Measurements from ENCODE around the gene ADCYAP1R1.

Gene ADCYAP1R1

DNA sequence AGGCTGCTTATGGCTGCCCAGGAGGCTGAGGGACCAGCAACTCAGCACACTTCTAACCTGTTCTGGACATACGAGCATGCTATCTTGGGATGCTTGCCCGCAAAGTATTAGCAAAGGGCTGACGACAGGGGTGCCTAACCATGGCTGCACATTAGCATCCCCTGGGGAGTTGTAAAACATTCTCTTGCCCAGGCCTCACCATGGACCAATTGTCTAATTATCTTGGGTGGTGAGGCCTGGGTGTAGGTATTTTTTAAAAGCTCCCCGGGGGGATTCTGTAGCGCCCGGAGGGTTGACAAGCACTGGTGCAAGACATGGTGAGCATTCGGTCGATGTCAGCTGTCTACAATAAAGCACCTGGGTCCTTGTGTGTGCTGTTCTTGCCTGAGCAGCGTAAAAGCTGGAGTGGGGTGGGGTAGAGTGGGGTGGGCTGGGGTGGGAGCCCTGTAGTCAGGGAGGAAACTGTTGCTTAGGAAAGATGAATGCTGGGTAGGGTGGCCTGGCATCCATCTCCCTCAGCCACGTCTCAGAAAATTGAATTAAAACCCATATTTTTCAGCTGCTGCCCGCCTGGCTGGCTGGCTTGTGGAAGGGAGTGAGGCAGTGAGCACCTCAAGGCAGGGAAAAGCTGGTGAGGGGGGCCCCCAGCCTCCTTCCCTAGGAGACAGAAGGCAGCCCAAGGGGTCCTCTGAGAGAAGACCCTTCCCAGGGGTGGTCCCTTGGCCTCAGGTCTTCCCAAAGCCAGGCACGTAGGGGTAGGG, 2.9 kb upstream of the ADCYAP1R1 start:
- H3K4me1 ChIP-seq (ENCODE audit: control insufficient read depth, low read length): no peaks in the 10 kb centered on the region
- no peak overlapping the region for H3K4me2 ChIP-seq (ENCODE audit: low read length)
- H4K20me1 ChIP-seq (ENCODE audit: control insufficient read depth, insufficient read depth, low read depth, low read length): no peaks in the 10 kb centered on the region; the same call in 1 of the 2 replicates
- H3K9me2 ChIP-seq (replicated peaks; ENCODE audit: control insufficient read depth, low read length): no peaks in the 10 kb centered on the region
- no peaks in the 10 kb centered on the region for H3K27me3 ChIP-seq (ENCODE audit: control insufficient read depth, low read length)
- H3K4me3 ChIP-seq (ENCODE audit: low read length): no peak overlapping the region
- no peaks in the 10 kb centered on the region for H3K9me3 ChIP-seq (ENCODE audit: control insufficient read depth, insufficient read depth, low read length)
- H3K27ac ChIP-seq (ENCODE audit: low read depth, low read length): no peak overlapping the region
- TF ChIP-seq EZH2phosphoT487 (IDR thresholded peaks at IDR 0.05; ENCODE audit: borderline replicate concordance, low read length): no peak
- TF ChIP-seq, protein P1, sequence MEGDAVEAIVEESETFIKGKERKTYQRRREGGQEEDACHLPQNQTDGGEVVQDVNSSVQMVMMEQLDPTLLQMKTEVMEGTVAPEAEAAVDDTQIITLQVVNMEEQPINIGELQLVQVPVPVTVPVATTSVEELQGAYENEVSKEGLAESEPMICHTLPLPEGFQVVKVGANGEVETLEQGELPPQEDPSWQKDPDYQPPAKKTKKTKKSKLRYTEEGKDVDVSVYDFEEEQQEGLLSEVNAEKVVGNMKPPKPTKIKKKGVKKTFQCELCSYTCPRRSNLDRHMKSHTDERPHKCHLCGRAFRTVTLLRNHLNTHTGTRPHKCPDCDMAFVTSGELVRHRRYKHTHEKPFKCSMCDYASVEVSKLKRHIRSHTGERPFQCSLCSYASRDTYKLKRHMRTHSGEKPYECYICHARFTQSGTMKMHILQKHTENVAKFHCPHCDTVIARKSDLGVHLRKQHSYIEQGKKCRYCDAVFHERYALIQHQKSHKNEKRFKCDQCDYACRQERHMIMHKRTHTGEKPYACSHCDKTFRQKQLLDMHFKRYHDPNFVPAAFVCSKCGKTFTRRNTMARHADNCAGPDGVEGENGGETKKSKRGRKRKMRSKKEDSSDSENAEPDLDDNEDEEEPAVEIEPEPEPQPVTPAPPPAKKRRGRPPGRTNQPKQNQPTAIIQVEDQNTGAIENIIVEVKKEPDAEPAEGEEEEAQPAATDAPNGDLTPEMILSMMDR (IDR thresholded peaks at IDR 0.05; ENCODE audit: low read depth, low read length, poor library complexity, severe bottlenecking): no peak
- H3K79me2 ChIP-seq (ENCODE audit: control insufficient read depth, low read length): no peaks in the 10 kb centered on the region
- H3K36me3 ChIP-seq (ENCODE audit: control insufficient read depth, low read length): no peaks in the 10 kb centered on the region
- no peaks in the 10 kb centered on the region for H3F3A ChIP-seq (ENCODE audit: control insufficient read depth, insufficient read depth)

DNA sequence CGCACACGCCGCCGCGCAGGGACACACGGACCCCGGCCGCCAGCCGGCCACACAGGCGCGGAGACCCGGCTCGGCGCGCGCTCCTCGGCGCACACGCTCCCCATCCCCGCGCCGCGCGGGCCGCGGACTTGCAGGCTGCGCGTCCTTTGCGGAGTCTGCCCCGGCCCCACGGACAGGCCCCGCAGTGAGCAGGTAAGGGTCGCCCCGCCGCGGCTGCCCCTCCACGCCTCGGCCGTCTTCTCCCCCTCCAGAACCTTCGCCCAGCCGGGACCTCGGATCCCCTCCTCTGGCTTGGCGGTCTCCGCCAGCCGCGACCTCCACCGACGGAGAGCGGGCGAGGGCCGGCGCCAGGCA, 356 bp downstream of the ADCYAP1R1 start:
- Histone ChIP-seq H3K27ac (ENCODE audit: low read depth, low read length) (no peak overlapping the region), H3F3A (ENCODE audit: control insufficient read depth, insufficient read depth) (no peaks in the 10 kb centered on the region), H3K36me3 (ENCODE audit: control insufficient read depth, low read length) (no peaks in the 10 kb centered on the region), H3K79me2 (ENCODE audit: control insufficient read depth, low read length) (no peaks in the 10 kb centered on the region), H3K9me3 (ENCODE audit: control insufficient read depth, insufficient read depth, low read length) (no peaks in the 10 kb centered on the region), H4K20me1 (ENCODE audit: control insufficient read depth, insufficient read depth, low read depth, low read length) (no peaks in the 10 kb centered on the region; the same call in 1 of the 2 replicates), H3K4me1 (ENCODE audit: control insufficient read depth, low read length) (no peaks in the 10 kb centered on the region), H3K4me3 (ENCODE audit: low read length) (no peak overlapping the region), H3K9me2 (replicated peaks; ENCODE audit: control insufficient read depth, low read length) (no peaks in the 10 kb centered on the region), H3K27me3 (ENCODE audit: control insufficient read depth, low read length) (no peaks in the 10 kb centered on the region), H3K4me2 (ENCODE audit: low read length) (no peak overlapping the region)
- TF ChIP-seq, protein P1 (IDR thresholded peaks at IDR 0.05; ENCODE audit: low read depth, low read length, poor library complexity, severe bottlenecking): no peak
- no peak for TF ChIP-seq EZH2phosphoT487 (IDR thresholded peaks at IDR 0.05; ENCODE audit: borderline replicate concordance, low read length)

DNA sequence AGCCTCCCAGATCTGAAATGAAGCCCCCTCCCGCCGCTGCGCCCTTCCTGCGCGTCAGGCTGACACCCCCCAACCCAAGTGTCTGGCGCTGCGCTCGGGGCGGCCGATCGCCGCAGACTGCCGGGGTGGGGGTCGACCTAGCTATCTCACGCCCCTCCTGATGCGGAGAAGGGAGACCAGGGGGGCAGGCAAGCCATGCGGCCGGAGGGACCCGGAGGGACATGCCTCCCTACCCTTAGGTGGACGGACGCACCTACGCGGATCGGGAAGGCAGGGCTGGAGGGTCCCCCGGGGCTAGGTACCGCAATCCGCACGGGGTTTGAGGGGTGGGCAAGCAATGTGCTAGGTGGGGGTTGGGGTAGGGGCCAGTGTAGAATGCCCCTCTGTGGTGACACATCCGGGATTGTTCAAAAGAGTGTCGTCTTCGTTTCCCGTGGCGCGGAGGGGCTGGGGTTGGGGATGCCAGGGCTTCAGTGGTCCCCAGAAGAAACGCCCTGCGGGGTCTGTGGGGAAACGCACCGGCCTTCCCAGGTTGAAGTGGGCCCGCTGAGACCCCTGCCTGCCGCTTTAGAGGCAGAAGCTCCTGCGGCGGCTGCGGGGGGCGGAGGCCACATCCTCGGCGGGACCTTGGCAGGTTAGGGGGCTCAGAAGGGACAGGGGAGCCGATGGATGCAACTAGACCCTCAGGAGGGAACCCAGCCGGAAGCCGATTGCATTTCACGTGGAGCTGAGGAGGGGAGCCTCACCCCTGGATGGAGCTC, 913 bp downstream of the ADCYAP1R1 start:
- no peak for TF ChIP-seq EZH2phosphoT487 (IDR thresholded peaks at IDR 0.05; ENCODE audit: borderline replicate concordance, low read length)
- TF ChIP-seq, protein P1 (IDR thresholded peaks at IDR 0.05; ENCODE audit: low read depth, low read length, poor library complexity, severe bottlenecking): no peak
- no peaks in the 10 kb centered on the region for H3K36me3 ChIP-seq (ENCODE audit: control insufficient read depth, low read length)
- H3F3A ChIP-seq (ENCODE audit: control insufficient read depth, insufficient read depth): no peaks in the 10 kb centered on the region
- H3K4me1 ChIP-seq (ENCODE audit: control insufficient read depth, low read length): no peaks in the 10 kb centered on the region
- H3K9me2 ChIP-seq (replicated peaks; ENCODE audit: control insufficient read depth, low read length): no peaks in the 10 kb centered on the region
- no peak overlapping the region for H3K4me3 ChIP-seq (ENCODE audit: low read length)
- no peaks in the 10 kb centered on the region for H3K79me2 ChIP-seq (ENCODE audit: control insufficient read depth, low read length)
- H3K27me3 ChIP-seq (ENCODE audit: control insufficient read depth, low read length): no peaks in the 10 kb centered on the region
- H3K27ac ChIP-seq (ENCODE audit: low read depth, low read length): no peak overlapping the region
- H3K4me2 ChIP-seq (ENCODE audit: low read length): no peak overlapping the region
- H4K20me1 ChIP-seq (ENCODE audit: control insufficient read depth, insufficient read depth, low read depth, low read length): no peaks in the 10 kb centered on the region; the same call in 1 of the 2 replicates
- no peaks in the 10 kb centered on the region for H3K9me3 ChIP-seq (ENCODE audit: control insufficient read depth, insufficient read depth, low read length)

Measured in DOHH2 (cell line).